GM19035 (cell line): ENCODE results near the gene NOS2.
"Not testable (repeated sequence)": the region's sequence is repeated elsewhere in the genome, so short reads cannot be mapped to it uniquely, and the experiment has no call there.

ENCODE experiments used
- ATAC-seq: cut with Tn5 transposase; IDR thresholded peaks from one replicate; pipeline ENCODE4 v1.9.1; 2021; ENCODE audit not compliant: unreplicated experiment

NOS2 gene

DNA sequence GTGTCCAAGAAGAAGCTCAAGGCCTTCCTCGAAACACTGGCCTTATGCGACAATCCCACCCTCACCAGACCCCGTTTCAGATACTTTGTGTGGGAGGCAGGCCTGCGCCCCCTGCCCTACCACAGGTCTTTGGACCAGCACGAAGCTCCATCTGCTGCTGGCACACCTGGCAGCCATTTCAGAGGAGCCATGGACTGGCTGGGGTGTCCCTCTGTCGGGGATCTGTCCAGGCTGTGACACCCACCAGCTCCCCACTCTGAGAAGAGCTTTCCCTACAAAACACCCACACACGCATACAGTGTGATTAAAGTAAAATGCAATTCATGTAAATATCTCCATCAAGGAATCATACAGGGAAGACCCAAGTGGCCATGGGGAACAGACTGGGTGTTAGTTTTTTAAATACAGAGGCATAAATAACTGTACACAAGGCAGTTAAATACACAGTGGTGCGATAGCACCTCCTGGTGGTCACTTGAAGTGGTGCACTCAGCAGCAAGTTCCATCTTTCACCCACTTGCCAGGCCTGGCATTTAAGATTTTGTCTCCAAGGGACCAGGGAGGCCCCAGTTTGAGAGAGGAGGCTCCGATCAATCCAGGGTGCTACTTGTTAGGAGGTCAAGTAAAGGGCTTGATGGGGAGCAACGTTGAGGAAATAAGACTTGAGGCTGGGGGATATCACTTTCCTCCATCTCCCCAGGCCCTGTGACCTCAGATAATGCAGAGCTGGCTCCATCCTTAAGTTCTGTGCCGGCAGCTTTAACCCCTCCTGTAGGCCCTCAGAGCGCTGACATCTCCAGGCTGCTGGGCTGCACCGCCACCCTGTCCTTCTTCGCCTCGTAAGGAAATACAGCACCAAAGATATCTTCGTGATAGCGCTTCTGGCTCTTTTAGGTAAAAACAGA lies 43.6 kb downstream of the NOS2 start:
- ATAC-seq, result no peak

DNA sequence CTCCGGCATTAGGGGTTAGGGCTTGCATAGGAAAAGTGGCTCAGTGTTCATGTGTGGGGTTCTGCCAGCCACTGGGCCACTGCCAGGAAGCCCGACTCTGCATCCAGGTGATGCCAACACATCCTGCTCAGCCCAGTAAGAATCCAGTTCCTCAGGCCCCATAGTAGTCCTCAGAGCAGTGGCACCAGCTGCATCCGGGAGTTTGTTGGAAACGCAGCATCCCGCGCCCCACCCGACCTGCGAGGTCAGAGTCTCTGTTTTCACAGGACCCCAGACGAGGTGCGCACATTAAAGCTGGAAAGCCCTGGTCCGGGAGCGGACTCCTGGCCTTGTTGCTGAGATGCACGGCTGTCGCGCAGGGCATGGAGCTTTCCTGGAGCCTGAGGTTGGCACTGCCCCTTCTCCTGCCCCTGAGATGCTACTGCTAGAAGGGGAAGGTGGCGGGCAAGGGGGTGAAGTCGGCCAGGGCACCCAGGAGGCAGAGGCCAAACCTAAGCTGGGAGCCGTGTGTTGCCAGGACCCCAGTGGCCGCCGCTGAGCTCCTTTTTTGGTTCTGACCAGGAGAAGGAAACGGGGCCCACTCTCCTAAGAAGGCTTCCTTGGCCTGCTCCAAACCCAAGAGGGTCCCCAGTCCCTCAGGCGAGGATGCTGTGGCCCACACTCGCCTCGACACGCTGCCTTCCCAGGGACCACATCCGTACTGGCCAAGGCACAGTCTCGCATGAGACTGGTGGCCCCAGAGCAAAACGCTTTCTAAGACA lies 44.4 kb downstream of the NOS2 start:
- ATAC-seq, result no peak

DNA sequence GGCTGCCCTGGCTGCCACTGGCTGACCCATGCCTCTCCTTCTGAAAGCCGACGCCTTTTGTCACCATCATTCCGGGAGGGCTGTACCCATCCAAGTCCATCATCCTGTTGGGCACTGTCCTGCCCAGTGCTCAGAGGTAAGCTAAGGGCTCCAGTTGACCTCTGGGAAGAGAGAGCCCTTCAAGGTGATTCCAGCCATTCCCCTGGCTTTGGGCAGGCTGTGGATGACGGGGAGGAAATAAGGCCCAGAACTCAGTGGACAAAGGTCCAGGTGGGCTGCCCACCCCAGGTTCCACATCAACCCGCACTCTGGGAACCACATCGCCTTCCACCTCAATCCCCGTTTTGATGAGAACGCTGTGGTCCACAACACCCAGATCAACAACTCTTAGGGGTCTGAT lies 45.8 kb downstream of the NOS2 start:
- ATAC-seq, result no peak

DNA sequence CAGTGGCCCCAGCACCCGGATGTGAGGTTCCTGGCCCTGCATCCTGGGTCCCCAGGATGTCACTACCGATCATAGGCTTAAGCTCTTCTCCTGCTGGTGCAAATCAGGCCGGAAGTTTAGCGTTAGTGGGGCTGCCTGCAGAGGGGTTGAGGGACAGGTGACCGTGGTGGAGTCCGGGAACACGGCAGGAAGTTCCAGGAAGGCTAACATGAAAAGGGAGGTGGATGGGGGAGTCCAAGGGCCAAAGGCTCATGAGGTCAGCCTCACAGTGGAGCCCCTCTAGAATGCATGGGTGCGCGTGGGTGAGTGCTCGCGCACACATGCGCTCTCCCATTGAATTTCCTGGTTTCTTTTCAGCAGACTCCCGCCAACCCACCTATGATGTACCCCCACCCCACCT lies 46.6 kb downstream of the NOS2 start:
- not testable (repeated sequence) for ATAC-seq

DNA sequence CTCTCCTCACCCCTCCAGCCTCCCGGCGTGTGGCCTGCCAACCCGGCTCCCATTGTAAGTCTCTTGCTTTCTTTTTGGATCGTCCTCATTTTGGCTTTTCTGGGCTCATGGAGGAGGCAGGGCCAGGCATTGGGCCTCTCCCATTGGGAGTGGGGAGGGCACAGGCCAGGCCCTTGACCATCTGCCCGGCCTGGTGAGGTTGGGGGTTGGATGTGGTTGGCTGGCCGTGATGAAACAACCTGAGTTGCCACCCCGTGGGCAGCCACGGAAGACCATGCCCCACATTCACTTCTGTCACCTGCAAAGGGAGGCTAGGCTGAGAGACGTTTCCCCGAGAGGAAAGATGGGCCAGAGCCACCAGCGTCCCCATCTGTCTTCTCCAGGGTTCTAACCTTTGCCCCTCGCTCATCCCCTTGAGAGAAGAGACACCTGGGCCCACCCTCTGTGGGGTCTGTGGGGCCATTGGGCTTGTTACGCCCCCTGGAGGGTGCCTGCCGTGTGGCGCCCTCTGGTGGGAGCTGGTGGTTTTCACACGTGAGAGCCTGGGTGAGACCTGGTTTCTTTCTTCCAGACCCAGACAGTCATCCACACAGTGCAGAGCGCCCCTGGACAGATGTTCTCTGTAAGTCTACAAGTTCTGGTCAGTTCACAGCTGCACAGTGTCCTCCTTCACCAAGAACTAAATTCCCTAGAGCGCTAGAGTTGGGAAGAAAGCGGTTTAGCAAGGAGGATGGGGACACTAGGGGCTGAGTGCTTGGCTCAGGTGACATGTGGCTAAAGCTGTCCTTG lies 47.3 kb downstream of the NOS2 start:
- not testable (repeated sequence) for ATAC-seq

DNA sequence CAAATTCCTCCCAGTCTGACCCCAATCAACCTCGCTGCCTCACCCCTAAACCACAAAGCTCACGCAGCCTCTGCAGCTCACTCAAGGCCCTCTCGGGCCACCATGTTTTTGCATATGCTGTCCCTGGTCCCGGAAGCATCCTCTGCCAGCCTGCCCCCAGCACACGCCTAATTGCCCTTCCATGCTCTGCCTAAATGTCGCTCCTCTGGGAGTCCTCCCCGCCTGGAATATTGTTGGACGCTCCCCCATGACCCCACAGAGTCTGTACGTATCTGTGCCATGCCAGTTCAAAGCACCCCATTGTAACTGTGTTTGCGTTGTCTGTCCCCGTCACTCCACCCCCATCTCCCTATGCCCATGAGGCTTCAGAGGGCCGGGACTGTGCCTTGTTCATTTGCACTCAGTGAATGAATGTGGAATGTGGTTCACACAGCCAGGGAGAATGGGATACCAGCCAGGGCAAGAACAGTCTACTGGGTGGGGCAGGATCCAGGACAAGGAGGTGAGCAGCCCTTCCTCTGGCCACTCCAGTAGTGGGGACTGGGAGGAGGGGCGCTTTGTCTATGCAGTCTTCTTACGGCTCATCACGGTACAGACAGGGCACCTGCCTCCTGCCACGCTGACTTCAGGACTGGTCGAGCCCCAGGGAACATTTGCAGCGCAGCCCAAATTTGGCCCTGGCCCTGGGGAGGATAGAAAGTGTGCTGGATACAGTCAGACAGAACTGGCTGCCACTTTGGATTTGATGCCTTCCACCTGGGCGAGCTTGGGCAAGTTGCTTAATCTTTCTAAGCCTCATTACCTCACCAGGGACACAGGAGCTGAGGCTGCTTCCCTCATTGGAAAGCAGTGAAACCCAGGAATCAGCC lies 48.5 kb downstream of the NOS2 start:
- no peak for ATAC-seq

DNA sequence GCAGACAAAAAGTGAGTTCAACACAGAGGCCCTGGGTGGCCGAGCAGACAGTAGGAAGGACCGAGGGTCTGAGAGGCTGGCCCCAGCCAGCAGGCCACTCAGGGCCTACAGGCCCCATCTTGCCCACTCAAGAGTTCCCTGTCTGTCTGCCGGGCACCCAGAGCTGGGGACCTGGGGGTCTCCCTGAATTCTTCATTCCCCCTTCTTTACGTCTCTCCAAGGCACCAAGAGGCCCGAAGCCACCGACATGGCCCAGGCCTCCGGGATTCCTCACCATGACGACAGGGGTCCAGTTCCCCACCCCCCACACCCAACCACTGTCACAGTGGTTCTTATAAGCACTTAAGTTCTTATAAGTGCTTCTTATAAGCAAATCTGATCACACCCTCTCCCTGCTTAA lies 49.2 kb downstream of the NOS2 start:
- ATAC-seq, result no peak

DNA sequence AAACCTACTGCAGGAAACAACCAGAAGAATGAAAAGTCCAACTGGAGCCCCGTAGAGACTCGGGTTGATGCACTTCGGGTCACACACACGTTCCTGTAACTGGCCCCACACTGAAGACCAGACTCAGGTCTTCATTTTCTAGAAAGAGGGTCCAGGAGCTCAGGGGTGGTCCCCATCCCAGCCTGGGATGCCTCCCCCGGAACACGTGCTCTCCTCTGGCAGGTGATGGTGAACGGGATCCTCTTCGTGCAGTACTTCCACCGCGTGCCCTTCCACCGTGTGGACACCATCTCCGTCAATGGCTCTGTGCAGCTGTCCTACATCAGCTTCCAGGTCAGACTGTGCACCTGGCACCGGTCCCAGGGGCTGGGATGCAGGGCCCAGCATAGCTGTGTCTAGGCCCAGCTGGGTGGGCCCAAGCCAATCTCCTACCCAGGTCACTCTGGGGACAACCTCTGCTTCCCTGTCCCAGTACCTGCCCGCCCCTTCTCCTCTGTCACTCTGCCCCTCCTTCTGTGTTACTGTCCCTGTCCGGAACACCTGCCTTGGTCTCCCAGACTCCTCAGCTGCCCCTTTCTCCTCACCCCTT lies 50.7 kb downstream of the NOS2 start:
- not testable (repeated sequence) for ATAC-seq

DNA sequence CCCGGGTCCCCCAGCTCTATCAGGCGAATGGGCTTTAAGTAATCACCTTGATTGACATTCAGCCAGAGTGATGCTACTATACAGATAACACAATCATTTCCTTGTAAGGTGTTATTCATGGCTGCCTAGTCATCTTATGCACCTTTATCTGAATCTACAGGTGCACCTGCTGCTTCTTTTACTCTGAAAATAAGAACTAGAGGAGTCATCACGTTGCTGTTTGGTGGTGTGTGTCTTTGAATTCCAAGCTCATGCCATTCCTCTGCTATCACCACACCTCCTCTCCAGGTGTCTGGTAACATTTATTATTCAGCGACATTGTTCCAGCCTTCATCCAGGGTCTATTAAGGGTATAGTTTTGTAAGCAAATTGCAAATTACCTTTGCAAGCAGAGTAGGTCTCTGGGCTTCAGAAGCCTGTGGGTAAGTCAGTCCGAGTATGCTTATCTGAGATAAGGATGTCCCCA lies 51.9 kb downstream of the NOS2 start:
- no peak for ATAC-seq

DNA sequence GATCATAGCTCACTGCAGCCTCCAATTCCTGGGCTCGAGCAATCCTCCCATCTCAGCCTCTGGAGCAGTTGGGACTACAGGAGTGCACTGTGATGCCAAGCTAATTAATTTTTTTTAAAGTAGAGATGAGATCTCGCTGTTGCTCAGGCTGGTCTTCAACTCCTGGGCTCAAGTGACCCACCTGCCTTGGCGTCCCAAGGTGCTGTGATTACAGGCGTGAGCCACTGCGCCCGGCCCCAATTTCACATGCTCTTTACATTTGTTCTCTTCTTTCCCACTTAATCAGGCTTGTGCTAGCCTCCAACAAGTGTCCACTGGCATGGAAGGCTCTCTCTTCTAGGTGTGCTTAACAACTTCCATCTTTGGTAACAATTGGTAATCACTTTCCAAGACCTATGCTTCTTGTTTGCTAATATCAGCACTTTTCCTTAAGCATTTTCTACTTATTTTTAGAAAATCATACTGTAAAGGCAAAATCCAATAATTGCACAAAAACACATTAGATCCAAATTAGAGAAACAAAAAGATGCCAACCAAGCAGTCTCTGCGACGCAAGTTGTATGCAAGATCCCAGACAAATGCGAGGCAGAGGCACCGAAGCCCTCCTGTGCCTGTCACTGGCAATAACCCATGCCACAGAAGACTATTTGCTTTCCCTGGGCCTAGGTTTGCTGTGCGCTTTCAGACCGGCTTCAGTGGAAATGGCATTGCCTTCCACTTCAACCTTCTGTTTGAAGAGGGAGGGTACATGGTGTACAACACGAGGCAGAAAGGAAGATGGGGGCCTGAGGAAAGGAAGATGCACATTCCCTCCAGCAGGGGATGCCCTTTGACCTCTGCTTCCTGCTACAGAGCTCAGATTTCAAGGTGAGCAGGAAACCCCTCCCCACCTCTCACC lies 52.6 kb downstream of the NOS2 start:
- no peak for ATAC-seq

DNA sequence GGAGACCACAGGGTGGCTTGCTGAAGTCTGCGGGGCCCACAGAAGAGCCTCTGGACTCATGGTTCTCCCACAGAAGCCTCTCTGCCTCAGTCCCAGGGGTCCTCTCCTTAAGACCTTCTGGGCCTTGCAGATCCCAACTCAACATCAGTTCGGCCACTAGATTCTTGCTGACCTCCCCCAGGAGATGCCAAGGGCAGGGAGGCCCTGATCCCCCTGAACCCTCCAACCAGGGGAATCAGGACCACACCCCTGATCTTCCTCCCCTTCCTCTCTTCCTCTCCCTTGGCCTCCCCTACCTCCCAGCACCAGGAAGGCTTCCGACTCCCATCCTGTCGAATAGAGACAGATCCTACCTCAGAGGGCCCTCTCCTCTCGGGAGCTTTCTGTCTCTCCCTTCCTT lies 53.4 kb downstream of the NOS2 start:
- ATAC-seq, result no peak

DNA sequence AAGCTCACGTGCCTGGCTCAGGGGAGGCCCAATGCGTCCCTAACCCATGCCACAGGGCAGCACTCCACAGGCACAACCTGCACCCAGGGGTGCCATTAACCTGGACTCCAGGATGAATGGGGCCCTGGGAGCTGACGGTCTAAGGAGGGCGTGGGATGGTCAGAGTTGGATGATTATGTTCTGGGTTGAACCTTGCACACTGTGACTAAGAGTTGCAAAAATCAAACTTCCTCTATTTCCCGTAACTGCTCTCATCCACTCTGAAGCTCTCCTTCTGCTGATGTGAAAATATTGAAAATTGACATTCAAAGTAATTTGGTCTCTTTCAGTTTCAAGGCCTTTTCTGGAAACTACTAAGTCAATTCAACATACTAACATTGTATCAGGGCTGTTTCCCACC lies 54.0 kb downstream of the NOS2 start:
- ATAC-seq, result not testable (repeated sequence)

DNA sequence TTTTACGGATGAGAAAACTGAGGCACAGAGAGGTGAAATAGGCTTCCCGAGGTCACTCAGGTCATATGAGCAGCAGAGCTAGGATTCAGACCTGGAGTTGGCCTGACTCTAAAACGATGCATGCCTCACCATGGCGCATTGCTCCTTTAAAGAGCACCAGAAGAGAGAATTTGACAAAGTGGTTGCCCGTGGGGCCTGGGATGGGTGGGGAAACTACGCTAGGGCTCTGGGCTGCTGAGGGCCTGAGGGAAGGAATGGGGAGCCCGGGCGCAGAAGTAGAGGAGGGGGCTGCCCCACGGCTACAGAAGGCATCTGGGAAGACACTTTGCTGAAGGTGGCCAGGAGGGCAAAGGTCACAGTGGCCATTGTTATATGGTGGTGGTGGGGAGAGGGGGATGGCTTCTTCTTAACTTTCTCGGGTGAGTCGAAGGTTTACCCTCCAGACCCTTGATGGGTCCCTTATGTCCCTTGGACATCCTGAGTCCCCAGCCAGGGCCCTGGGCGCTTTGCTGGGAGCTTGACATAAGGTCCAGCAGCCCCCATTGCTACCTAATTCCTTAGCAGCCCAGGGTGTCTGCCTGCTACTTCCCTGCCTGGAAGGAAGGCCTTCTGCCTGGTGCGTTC lies 55.0 kb downstream of the NOS2 start:
- not testable (repeated sequence) for ATAC-seq

DNA sequence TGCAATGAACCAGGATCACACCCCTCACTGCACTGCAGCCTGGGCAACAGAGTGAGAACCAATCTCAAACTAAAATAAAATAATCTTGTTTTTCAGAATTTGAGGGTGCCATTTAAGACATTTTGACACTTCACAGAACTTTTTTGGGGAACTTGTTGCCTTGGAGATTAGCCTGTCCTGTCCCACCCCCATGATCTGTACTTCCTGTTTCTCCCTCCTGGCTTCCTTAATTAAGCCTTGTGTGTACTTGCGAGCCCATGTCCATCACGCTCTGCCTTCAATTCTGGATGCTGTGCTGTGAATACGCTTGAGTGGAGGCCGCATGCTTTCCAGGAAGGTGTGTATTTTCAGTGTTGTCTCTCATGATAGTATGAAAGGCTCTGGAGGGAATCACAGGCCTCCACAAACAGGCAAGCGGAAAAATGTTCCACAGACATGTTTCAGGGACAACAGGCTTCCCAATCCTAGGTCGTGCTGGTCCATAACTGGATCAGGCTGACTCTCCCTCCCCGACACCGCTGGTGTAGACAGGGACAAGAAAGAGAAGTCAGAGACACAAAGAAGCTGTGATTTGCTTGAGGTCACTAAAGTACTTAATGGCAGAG lies 56.9 kb downstream of the NOS2 start:
- ATAC-seq, result no peak

DNA sequence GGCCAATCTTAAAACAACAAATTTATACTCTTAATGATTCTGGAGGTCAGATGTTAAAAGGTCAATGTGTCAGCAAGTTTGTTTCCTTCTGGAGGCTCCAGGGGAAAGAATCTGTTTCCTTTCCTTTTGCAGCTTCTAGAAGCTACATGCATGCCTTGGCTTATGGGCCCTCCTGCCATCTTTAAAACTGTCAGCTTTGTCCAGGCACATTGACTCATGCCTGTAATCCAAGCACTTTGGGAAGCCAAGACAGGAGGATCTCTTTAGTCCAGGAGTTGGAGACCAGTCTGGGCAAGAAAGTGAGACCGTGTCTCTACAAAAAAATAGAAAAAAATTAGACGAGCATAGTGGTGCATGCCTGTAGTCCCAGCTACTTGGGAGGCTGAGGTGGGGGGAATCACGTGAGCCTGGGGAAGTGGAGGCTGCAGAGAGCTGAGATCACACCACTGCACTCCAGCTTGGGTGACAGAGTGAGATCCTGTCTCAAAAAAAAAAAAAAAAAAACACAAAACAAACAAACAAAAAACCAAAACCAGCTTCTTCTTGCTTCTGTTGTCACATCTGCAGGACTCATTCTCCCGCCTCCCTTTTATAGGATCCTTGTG lies 58.3 kb downstream of the NOS2 start:
- no peak for ATAC-seq

DNA sequence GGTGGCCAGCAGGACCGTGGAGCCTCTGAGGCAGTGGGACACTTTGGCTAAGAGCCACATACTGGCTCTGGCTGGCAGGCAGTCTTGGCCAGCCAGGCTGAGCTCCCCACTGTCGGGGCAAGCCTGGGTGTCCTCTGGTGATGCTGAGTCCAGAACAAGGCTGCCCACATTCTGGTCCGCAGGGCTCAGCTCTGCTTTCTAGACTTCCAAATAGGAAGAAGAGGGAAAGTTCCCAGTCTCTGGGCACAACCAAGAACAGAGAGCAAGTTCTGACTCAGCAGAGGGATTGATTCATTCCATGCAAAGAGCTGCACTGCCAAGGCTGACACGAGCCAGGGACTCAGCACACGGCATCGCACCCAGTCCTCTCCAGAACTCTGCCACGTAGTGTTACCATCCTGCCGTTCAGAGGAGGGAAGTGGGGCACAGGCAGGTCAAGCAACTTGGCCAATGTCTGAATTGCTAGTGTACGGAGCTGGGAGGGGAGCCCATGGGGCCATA lies 58.9 kb downstream of the NOS2 start:
- ATAC-seq, result no peak

DNA sequence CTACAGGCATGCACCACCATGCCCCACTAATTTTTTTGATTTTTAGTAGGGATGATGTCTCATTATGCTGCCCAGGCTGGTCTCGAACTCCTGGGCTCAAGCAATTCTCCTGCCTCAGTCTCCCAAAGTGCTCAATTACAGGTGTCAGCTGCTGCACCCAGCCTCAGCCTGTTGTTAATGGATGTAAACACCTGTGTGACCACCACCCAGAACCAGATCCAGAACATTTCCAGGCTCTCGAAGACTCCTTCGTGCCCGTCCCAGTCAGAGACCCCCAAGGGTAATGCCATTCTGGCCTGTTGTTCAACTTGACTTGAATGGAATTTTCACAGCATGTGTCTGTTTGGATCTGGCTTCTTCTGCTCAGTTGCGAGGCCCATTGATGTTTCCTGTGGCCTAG lies 59.8 kb downstream of the NOS2 start:
- ATAC-seq, result not testable (repeated sequence)
